Dermis lymphatic vessel endothelial cell (primary cell): ENCODE data around the gene WASF2. TPM values are rescaled to one million over a fixed set of nuclear protein-coding genes. Genes with fewer than 3 reads are reported as not detected.

ENCODE experiments used
- total RNA-seq: library from RNA; depleted of rRNA; stranded (reverse); fragments of >200 nt; gene quantifications from 2 replicates; pipeline ENCODE4 v1.2.1, GENCODE V29; 2014

WASF2 gene, protein sequence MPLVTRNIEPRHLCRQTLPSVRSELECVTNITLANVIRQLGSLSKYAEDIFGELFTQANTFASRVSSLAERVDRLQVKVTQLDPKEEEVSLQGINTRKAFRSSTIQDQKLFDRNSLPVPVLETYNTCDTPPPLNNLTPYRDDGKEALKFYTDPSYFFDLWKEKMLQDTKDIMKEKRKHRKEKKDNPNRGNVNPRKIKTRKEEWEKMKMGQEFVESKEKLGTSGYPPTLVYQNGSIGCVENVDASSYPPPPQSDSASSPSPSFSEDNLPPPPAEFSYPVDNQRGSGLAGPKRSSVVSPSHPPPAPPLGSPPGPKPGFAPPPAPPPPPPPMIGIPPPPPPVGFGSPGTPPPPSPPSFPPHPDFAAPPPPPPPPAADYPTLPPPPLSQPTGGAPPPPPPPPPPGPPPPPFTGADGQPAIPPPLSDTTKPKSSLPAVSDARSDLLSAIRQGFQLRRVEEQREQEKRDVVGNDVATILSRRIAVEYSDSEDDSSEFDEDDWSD
- 31.1 and 31.7 TPM in 2 replicates for total RNA-seq

DNA sequence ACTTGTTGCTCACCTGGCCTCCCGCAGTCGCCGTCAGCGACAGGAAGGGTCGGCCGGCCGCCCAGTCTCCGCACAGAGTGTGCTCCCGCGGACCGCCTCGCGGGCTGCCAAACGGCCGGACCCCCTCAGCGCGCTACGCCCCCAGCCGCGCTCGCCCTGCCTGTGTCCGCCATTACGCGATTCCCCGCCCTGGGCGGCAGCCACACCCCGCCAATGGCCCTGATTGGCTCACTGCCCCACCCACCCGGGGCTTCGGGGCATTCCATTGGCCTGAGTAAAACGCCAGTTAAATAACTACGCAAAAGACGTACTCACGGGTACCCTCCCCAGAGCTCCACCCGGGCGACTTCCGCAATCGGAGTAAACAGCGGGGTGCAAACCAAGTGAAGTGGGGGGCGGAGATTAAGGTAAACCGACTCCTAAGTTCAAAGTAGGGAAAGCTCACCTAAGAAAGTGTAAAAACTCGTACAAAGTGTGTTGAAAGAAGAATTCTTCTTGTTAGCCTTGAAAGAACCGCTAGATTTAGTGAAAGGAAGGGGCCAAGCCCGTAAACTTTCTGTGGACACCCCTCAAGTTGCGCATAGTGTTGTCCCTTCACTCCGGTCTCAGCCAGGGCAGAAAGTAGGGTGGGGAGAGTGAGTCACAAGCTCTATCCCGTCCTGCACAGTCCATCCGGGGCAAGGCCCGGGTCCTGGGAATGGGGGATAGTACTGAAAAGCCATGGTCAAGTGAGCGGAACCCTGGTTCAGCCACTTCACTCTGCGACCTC lies at the start of gene WASF2:
TSS of gene WASF2 (minus strand) at position 195 of the 769 bp plus-strand sequence. CDS start 61,277 bp downstream, outside the sequence.

DNA sequence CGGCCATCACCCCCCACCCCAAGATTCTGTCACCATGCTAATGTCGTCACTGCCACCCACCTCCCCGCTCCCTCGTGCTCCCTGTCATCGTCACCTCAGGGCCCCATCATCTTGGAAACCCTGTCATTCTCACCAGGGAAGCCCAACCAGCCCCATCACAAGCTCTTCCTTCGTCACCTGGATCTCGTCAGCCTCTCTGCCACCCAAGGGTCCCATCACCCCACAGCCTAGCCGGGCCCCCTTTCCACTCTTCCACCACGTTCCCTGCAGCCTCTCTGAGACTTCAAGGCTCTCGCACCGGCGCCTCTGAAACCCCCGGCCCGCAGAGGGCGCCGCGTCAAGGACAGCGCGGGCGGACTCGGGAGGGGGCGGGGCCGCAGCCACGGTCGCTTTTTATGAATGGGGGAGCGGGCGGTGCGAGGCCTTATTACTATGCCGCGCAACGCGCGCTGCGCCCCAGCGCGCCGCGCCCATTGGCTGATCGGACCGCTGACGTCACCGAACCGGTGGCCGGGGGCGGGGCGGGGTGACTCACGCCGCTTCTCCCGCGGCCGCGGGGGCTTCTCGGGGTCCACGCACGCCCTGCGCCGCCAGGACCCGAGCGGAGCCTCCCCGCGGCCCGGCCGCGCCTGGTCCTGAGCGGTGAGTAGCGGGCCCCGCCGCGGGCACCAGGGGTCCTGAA lies 97.7 kb downstream of the WASF2 start, which contains the start of gene GPR3:
TSS of gene GPR3 (plus strand) at position 527 of the 682 bp plus-strand sequence. CDS start 1,177 bp downstream, outside the sequence.

DNA sequence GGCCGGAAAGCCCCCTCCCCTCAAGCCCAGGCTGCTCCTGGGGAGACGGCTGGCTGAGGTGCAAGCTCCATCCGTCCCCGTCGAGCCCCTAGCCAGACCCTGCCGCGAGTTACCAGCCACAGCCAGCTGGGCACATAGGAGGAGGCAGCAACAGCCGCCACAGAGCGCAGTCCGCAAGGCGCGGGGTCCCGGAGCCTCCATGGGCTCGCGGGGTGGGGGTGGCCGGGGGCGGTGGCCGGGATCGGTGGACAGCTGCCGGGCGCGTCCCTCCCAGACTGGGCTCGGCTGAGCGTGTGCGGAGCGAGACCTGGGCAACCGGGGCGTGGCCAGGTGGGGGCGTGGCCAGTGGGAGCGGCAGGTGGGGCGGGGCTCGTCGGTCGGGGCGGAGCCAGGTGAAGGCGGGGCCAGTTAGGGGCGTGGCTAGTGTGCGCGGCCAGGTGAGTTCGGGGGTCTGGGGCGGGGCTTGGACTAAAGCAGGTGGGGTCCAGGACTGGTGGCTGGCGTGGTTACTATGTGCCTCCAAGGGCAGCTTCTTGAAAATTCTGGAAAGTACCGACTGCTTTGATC lies 106.8 kb downstream of the WASF2 start, which contains the start of gene CD164L2:
TSS of gene CD164L2 (minus strand) at position 295 of the 567 bp plus-strand sequence. CDS start at position 201, 94 bp downstream.

DNA sequence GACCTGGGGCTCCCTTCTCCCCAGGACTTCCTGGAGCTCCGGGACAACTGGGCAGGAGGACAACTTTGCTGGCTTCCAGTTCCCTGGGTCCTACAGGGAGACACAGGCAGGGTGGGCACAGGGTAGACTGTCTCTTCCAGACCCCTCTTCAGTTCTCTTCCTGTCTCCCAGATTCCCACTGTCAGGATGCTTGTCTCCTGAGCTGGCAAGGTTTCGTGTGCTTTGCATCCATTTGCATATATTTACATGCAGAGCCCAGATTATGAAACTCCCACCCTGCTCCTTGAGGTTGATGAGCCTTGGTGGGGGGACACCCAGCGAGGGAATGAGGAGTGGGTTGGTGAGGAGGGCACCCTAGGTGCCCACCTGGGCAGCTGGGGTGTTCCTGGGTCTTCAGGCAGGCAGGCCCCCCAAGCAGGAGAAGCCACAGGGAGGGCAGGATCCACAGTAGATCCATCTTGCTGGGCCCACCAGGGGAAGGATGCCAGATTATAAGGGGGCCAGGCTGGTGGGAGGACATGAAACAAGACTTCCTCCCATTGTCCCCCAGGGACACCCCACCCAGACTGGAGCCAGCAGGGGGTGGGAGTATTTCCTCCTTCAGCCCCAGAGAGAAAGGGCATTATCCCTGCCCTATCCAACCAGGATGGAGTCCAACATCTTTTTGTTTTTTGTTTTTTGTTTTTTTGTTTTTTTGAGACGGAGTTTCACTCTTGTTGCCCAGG lies 115.4 kb downstream of the WASF2 start, which contains the start of gene FCN3:
TSS of gene FCN3 (minus strand) at position 463 of the 725 bp plus-strand sequence. CDS start at position 457, 6 bp downstream.

DNA sequence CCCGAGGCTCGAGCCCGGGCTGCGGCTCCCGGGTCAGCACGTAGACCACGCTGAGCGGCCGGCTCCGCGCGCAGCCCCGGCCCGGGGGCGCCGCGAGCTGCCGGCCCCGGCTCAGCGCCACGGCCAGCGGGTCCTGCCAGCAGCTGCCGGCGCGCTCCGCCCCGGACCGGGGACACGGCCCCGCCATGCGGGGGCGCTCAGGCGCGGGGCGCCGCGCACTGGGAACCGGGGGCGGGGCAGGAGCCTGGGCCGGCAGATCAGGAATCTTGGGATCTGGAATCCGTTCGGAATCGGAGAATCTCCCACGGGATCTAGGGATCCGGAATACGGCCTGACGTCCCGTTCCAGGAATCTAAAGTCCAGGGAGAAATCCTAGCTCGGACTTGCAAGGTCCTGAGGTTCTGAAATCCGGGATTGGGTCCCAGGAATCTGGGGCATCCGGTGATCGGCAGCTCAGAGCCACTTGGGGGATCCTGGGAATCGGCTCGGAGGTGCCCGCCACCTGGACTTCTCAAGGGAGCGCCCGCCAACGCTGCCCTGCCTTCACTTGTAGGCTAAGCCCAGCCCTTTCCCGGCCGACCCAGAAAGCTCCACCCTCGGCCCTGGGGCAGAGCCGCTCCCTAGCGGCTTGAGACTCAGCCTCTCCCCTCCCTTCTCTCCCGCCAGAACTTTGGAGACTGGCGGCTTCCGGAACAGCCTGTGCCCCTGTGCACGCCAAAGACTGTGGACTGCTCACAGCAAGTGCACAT lies 123.4 kb downstream of the WASF2 start, which contains the start of gene MAP3K6:
TSS of gene MAP3K6 (minus strand) at position 551 of the 749 bp plus-strand sequence. CDS start at position 187, 364 bp downstream.

Other genes starting within 250 kb of the WASF2 start
- 24.6 and 24.8 TPM in 2 replicates for gene TMEM222, start 168.0 kb downstream of the WASF2 start, total RNA-seq
- not detected in 2 replicates for gene SYTL1, start 148.1 kb downstream of the WASF2 start, total RNA-seq
- 1.8 and 2.3 TPM in 2 replicates for gene MAP3K6, start 123.2 kb downstream of the WASF2 start, total RNA-seq
- gene FCN3, start 115.3 kb downstream of the WASF2 start, total RNA-seq: not detected in 2 replicates
- not detected in 2 replicates for gene CD164L2, start 106.8 kb downstream of the WASF2 start, total RNA-seq
- gene GPR3, start 97.5 kb downstream of the WASF2 start, total RNA-seq: 0.09 and 0.22 TPM in 2 replicates
- 3.7 and 5.8 TPM in 2 replicates for gene AHDC1, start 114.0 kb upstream of the WASF2 start, total RNA-seq
- gene FGR, start 145.0 kb upstream of the WASF2 start, total RNA-seq: 0.22 and 0.26 TPM in 2 replicates
- gene IFI6, start 182.0 kb upstream of the WASF2 start, total RNA-seq: 15.5 and 20.7 TPM in 2 replicates
- 8.3 and 10.0 TPM in 2 replicates for gene FAM76A, start 235.8 kb upstream of the WASF2 start, total RNA-seq